OCI-LY1 (cell line): Measurements from ENCODE around the gene TUFM.

Experiments
- H2AFZ ChIP-seq: fragments of 200-600 bp; sonication (generic), shearing (Covaris generic); 2 replicates; pipeline ENCODE4 v1.6.0; 2014; ENCODE audit warnings: antibody characterized with exemption, mild to moderate bottlenecking, low read length
- H3F3A ChIP-seq: fragments of 200-600 bp; sonication (generic), shearing (Covaris generic); 2 replicates; pipeline ENCODE4 v1.6.0; 2014; ENCODE audit warnings: mild to moderate bottlenecking, antibody characterized with exemption, low read length, moderate library complexity; ENCODE audit not compliant: insufficient read depth
- H3K27ac ChIP-seq: fragments of 200-600 bp; sonication (generic); 2 replicates; pipeline ENCODE4 v1.5.1; 2014; ENCODE audit warnings: low read length, mixed run types, mild to moderate bottlenecking, low read depth; ENCODE audit not compliant: poor library complexity, severe bottlenecking
- H3K27me3 ChIP-seq: fragments of 200-600 bp; sonication (generic); 2 replicates; pipeline ENCODE4 v1.6.0; 2014; ENCODE audit warnings: antibody characterized with exemption, mild to moderate bottlenecking, low read length, moderate library complexity; ENCODE audit not compliant: insufficient read depth
- H3K36me3 ChIP-seq: fragments of 200-600 bp; sonication (generic); 2 replicates; pipeline ENCODE4 v1.6.1; 2014; ENCODE audit warnings: mild to moderate bottlenecking, antibody characterized with exemption, low read length, moderate library complexity, mixed read lengths; ENCODE audit not compliant: insufficient read depth
- H3K4me1 ChIP-seq: fragments of 200-600 bp; sonication (generic); 2 replicates; pipeline ENCODE4 v1.5.1; 2014; ENCODE audit warnings: mild to moderate bottlenecking, low read length, moderate library complexity; ENCODE audit not compliant: insufficient read depth, severe bottlenecking
- H3K4me2 ChIP-seq: fragments of 200-600 bp; sonication (generic), shearing (Covaris generic); 2 replicates; pipeline ENCODE4 v1.6.1; 2014; ENCODE audit warnings: low read length
- H3K4me3 ChIP-seq: fragments of 200-600 bp; sonication (generic); 2 replicates; pipeline ENCODE4 v1.5.1; 2014; ENCODE audit warnings: low read length, low read depth, mild to moderate bottlenecking, mixed read lengths; ENCODE audit not compliant: poor library complexity, severe bottlenecking
- H3K79me2 ChIP-seq: fragments of 200-600 bp; shearing (Covaris generic); 2 replicates; pipeline ENCODE4 v1.6.1; 2016; ENCODE audit warnings: mixed run types, low read length, mixed read lengths; ENCODE audit not compliant: insufficient read depth
- H3K9ac ChIP-seq: fragments of 200-600 bp; sonication (generic), shearing (Covaris generic); 2 replicates; pipeline ENCODE4 v1.6.1; 2014; ENCODE audit warnings: mild to moderate bottlenecking, low read length, mixed read lengths
- H3K9me2 ChIP-seq: fragments of 200-600 bp; sonication (generic), shearing (Covaris generic); 2 replicates; pipeline ENCODE4 v1.6.1; 2014; ENCODE audit warnings: low read depth, mild to moderate bottlenecking, low read length, mixed read lengths
- H3K9me3 ChIP-seq: fragments of 200-600 bp; shearing (Covaris generic); 2 replicates; pipeline ENCODE4 v1.6.1; 2014; ENCODE audit warnings: low read length, mixed read lengths
- H4K20me1 ChIP-seq: fragments of 200-600 bp; sonication (generic), shearing (Covaris generic); 2 replicates; pipeline ENCODE4 v1.6.0; 2016; ENCODE audit warnings: mild to moderate bottlenecking, low read length; ENCODE audit not compliant: insufficient read depth
- CTCF ChIP-seq: fragments of 200-600 bp; sonication (generic), shearing (Covaris generic); IDR thresholded peaks from 2 replicates; pipeline ENCODE4 v1.5.1; 2017; ENCODE audit warnings: mild to moderate bottlenecking, antibody characterized with exemption, low read length, moderate library complexity, mixed read lengths
- EZH2 ChIP-seq: fragments of 200-600 bp; sonication (generic), shearing (Covaris generic); IDR thresholded peaks from 2 replicates; pipeline ENCODE4 v1.8.0; 2017; ENCODE audit warnings: borderline replicate concordance, mixed run types, mild to moderate bottlenecking, antibody characterized with exemption, low read length, moderate library complexity, mixed read lengths

TUFM gene

DNA sequence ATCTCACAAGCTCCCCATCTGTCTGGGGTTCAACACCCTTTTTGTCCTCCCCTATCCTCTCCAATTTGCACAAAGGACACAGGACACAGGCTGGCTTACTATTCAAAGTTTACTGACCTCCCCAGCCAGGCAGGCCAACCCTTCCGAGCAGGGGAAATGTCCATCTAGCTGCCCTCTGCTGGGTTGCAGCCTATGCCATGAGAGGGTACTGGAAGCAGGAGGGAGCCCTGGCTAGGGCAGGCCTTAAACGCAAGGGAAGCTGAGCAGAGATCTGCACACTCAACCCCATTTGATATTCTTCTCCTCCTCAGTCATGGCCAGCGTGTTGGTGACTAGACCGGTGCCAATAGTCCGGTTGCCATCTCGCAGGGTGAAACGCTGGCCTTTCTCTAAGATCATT lies 3.5 kb downstream of the TUFM start:
- Histone ChIP-seq H3K4me3 (no peak overlapping the region), H3K27ac (no peak overlapping the region), H3K9ac (no peak overlapping the region), H3K79me2 (peaks cover 11% of the 10 kb centered on the region; the same call in 1 of the 2 replicates), H3F3A (0 out of 2 replicates have a peak, but pooled peaks cover 8% of the 10 kb centered on the region), H3K4me1 (peaks cover 17% of the 10 kb centered on the region), H3K9me3 (no peaks in the 10 kb centered on the region), H4K20me1 (no peaks in the 10 kb centered on the region), H2AFZ (no peak overlapping the region), H3K27me3 (no peaks in the 10 kb centered on the region), H3K4me2 (no peak overlapping the region), H3K9me2 (no peaks in the 10 kb centered on the region), H3K36me3 (peaks cover 64% of the 10 kb centered on the region)
- TF ChIP-seq CTCF, result no peak
- no peak for TF ChIP-seq EZH2

DNA sequence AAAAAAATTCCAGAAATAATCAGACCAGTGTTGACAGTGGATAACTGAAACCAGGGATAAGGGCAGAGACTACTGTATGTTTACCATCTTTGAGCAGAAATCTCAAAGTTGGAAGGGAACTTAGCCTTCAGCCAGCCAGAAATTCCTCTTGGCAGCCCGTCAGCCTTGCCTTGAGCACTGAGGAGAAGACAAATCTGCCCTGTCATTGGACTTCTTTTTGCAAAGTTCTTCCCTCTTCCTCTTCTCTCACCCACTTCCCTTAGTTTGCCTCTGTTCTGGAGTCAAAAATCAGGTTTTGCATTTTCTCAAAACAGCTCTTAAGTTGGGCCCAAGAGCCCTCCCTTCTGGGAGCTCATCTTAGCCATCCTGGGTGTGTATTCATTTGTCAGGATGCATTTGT lies 6.2 kb downstream of the TUFM start:
- H3K4me1 ChIP-seq, result peaks cover 3% of the 10 kb centered on the region
- H3K4me2 ChIP-seq, result no peak overlapping the region
- no peak overlapping the region for H2AFZ ChIP-seq
- H3K79me2 ChIP-seq, result peaks cover 2% of the 10 kb centered on the region; the same call in 1 of the 2 replicates
- peaks cover 82% of the 10 kb centered on the region for H3K36me3 ChIP-seq
- TF ChIP-seq CTCF (no peak), EZH2 (no peak)
- H3K9me3 ChIP-seq, result no peaks in the 10 kb centered on the region
- no peak overlapping the region for H3K4me3 ChIP-seq
- no peak overlapping the region for H3K9ac ChIP-seq
- H4K20me1 ChIP-seq, result no peaks in the 10 kb centered on the region
- H3F3A ChIP-seq, result 0 out of 2 replicates have a peak, but pooled peaks cover 8% of the 10 kb centered on the region
- no peaks in the 10 kb centered on the region for H3K27me3 ChIP-seq
- peak overlapping the region; percentile 27 for H3K27ac ChIP-seq
- H3K9me2 ChIP-seq, result no peaks in the 10 kb centered on the region

- Histone ChIP-seq H2AFZ (no peak overlapping the region), H3K4me1 (no peaks in the 10 kb centered on the region), H3K79me2 (no peaks in the 10 kb centered on the region), H3K9me2 (no peaks in the 10 kb centered on the region), H3K36me3 (peaks cover 82% of the 10 kb centered on the region), H3K27ac (no peak overlapping the region), H3K27me3 (no peaks in the 10 kb centered on the region), H3K4me3 (no peak overlapping the region), H3F3A (0 out of 2 replicates have a peak, but pooled peaks cover 8% of the 10 kb centered on the region), H3K9ac (no peak overlapping the region), H4K20me1 (no peaks in the 10 kb centered on the region), H3K9me3 (no peaks in the 10 kb centered on the region), H3K4me2 (no peak overlapping the region)
- TF ChIP-seq CTCF, result no peak
- TF ChIP-seq EZH2, result no peak
Measured at GRCh38 chr16:28839004-28839639, 7.0 kb downstream of the TUFM start.
